IPS-15b (cell line): ENCODE results near the gene EML6.
"Not testable (repeated sequence)": the region's sequence is repeated elsewhere in the genome, so short reads cannot be mapped to it uniquely, and the experiment has no call there.

Experiments used
- H3K27me3 ChIP-seq: one replicate; pipeline ENCODE4 v1.6.1; 2013; ENCODE audit warnings: low read length; ENCODE audit not compliant: control insufficient read depth, insufficient read depth
- H3K36me3 ChIP-seq: one replicate; pipeline ENCODE4 v1.6.1; 2013; ENCODE audit warnings: low read length; ENCODE audit not compliant: control insufficient read depth, insufficient read depth
- H3K4me1 ChIP-seq: one replicate; pipeline ENCODE4 v1.6.1; 2013; ENCODE audit warnings: mild to moderate bottlenecking, low read length; ENCODE audit not compliant: control insufficient read depth, insufficient read depth
- H3K4me3 ChIP-seq: one replicate; pipeline ENCODE4 v1.5.1; 2013; ENCODE audit warnings: low read depth, low read length
- H3K9ac ChIP-seq: one replicate; pipeline ENCODE4 v1.6.1; 2013; ENCODE audit warnings: low read depth, mild to moderate bottlenecking, low read length
- H3K9me3 ChIP-seq: one replicate; pipeline ENCODE4 v1.6.1; 2013; ENCODE audit warnings: mild to moderate bottlenecking, low read length; ENCODE audit not compliant: control insufficient read depth, insufficient read depth

EML6 gene

DNA sequence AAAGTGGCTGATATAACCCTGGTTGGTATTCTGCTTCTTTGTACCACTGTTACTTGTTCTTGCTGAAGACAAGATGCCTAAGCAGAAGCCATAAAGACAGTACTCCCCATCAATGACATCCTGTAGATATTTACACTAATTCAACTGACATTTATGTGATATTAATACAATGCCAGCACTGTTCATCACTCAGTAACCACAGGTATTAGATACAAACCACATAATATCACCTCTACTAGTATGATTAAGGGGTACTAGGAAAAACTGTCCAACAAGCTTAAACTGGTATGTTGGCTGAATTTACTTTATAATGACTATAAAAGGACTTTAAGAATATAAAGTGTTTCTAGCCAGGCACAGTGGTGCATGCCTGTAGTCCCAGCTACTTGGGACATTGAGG, 261.0 kb downstream of the EML6 start:
- Histone ChIP-seq H3K4me3 (no peak overlapping the region), H3K4me1 (peaks cover 2% of the 10 kb centered on the region), H3K9ac (no peak overlapping the region), H3K27me3 (no peaks in the 10 kb centered on the region), H3K36me3 (no peaks in the 10 kb centered on the region), H3K9me3 (no peaks in the 10 kb centered on the region)

DNA sequence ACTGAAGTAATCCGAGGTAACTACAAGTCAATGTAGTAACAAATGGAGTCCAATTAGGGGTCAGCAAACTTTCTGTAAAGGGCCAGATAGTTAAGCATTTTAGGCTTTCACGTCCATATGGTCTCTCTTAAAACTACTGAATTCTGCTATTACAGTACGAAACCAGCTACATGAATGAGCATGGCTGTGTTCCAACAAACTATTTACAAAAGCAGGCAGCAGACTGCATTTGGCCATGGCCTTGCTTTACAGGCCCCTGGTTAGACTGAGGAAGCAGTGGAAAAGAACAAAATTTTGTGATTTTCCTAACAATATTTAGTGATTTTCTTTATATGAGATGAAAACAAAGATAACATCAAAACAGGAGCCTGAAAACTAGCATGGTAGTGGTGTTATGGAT, 262.8 kb downstream of the EML6 start:
- H3K27me3 ChIP-seq, result no peaks in the 10 kb centered on the region
- H3K9me3 ChIP-seq, result no peaks in the 10 kb centered on the region
- H3K4me3 ChIP-seq, result no peak overlapping the region
- H3K4me1 ChIP-seq, result peaks cover 2% of the 10 kb centered on the region
- no peaks in the 10 kb centered on the region for H3K36me3 ChIP-seq
- no peak overlapping the region for H3K9ac ChIP-seq

DNA sequence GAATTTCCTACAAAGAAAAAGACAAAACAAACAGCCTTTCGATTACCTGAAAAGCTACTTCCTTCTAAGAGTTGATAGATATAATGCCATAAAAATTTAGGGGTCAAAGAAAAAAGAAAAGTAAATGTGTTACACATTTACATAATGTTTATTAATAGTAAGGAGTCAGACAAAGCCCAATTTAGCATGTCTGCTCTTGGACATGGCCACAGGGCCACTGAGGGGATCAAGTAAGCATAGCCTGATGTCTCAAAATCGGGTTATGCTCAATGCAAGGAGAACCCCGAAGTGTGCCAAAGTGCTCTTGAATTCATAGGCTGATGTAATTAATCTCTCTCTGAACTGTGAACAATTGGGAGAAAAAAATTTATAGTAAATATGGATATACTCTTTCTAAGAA, 265.1 kb downstream of the EML6 start:
- Histone ChIP-seq H3K4me3 (no peak overlapping the region), H3K9me3 (no peaks in the 10 kb centered on the region), H3K27me3 (no peaks in the 10 kb centered on the region), H3K9ac (no peak overlapping the region), H3K4me1 (peaks cover 2% of the 10 kb centered on the region), H3K36me3 (no peaks in the 10 kb centered on the region)

DNA sequence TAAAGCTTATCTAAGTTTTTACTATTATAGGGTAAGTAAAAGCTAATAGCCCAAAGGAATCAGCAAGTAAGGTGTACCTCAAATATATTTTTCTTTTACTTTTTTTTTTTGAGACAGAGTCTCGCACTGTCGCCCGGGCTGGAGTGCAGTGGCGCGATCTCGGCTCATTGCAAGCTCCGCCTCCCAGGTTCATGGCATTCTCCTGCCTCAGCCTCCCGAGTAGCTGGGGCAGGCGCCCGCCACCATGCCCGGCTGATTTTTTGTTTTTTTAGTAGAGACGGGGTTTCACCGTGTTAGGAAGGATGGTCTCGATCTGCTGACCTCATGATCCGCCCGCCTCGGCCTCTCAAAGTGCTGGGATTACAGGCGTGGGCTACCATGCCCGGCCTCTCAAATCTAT, 267.2 kb downstream of the EML6 start:
- not testable (repeated sequence) for H3K27me3 ChIP-seq, H3K9me3 ChIP-seq, H3K36me3 ChIP-seq, H3K9ac ChIP-seq, H3K4me1 ChIP-seq, H3K4me3 ChIP-seq

DNA sequence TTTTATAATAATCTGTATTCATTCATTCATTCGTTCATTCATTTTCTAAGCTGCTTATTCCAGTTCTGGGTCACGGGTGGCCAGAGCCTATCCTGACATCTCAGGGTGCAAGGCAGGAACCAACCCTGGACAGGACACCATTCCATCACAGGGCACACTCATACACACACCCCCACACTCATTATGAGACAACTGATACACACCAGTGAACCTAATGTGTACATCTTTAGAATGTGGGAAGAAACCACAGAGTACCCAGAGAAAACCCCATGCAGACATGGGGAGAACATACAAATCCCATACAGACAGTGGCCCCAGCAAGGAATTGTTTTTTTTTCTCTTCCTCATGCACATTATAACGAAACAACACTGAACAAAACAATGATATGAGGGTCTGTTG, 272.1 kb downstream of the EML6 start:
- H3K36me3 ChIP-seq, result no peaks in the 10 kb centered on the region

DNA sequence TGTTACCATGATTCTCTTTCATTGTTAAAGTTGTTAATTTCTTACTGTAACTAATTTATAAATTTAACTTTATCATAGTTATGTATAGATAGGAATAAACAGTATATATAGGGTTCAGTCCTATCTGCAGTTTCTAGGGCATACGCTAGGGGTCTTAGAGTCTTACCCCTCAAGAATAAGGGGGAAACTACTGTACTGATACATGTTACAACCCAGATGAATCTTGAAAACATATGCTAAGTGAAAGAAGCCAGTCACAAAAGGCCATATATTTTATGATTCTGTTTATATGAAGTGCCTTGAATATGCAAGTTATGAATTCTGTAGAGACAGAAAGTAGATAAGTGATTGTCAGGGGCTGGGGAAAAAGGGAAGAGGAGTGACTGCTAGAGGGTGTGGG, 274.4 kb downstream of the EML6 start:
- H3K9ac ChIP-seq, result no peak overlapping the region
- H3K4me1 ChIP-seq, result peaks cover 12% of the 10 kb centered on the region
- H3K9me3 ChIP-seq, result no peaks in the 10 kb centered on the region
- H3K36me3 ChIP-seq, result no peaks in the 10 kb centered on the region
- H3K4me3 ChIP-seq, result no peak overlapping the region
- no peaks in the 10 kb centered on the region for H3K27me3 ChIP-seq

More for the DNA sequence above, 272.1 kb downstream of the EML6 start:
- Histone ChIP-seq H3K9me3 (no peaks in the 10 kb centered on the region), H3K9ac (no peak overlapping the region), H3K4me3 (no peak overlapping the region), H3K27me3 (no peaks in the 10 kb centered on the region), H3K4me1 (peaks cover 6% of the 10 kb centered on the region)

DNA sequence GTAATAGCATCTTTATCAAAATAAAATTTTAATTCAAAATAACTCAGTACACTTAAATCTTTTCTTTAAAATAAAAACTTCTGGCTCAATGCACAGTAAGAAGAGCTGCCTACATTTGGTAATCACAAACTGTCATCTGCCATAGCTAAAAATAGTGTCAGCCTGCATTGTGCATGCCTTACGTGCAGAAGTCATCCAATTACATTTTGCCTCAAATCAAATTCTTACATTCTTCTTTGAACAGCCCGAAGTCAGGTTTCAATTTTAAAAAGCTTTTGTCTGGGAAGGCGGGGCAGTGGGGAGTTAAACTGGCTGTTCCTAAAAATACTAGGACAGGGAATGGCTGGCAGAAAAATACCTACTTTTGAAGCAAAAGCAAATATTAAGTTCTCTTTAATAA, 275.7 kb downstream of the EML6 start:
- Histone ChIP-seq H3K4me3 (no peak overlapping the region), H3K36me3 (no peaks in the 10 kb centered on the region), H3K9me3 (no peaks in the 10 kb centered on the region), H3K4me1 (peaks cover 12% of the 10 kb centered on the region), H3K9ac (no peak overlapping the region), H3K27me3 (no peaks in the 10 kb centered on the region)

DNA sequence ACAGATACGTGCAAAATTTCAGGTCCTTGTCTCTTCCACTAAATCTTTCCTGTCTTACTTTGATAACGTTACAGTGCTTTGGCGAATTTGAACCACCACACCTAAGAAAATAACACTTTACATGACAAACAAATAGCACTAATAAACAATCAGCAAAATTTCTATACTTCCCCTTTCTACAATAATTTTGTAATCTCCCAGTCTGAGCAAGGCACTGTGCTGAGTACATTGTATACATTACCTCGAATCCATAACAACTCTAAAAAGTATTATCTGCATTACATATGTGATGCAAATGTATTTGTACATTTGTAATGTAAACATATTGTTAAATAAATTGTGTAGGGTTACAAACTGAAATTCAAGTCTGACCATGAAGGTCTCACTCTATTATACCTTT, 276.9 kb downstream of the EML6 start:
- Histone ChIP-seq H3K9me3 (no peaks in the 10 kb centered on the region), H3K4me3 (no peak overlapping the region), H3K4me1 (peaks cover 12% of the 10 kb centered on the region), H3K36me3 (no peaks in the 10 kb centered on the region), H3K9ac (no peak overlapping the region), H3K27me3 (no peaks in the 10 kb centered on the region)

DNA sequence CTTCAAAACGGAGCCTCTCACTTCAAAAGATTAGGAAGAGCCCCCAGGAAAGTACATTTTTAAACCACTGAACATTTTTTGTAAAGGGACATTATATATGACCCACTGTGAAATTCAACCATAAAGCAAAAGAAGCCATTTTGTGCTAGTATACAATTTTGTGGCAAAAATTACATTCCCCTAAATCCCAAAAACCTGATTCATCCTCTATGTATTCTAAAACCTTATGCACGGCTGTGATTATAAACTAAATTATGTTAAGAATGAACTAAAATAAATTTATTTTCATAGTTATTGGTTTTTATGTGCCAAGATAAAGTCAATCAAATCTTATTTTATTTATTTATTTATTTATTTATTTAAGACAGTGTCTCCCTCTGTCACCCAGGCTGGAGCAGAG, 278.3 kb downstream of the EML6 start:
- H3K4me1 ChIP-seq, result peaks cover 16% of the 10 kb centered on the region
- no peaks in the 10 kb centered on the region for H3K36me3 ChIP-seq
- H3K9me3 ChIP-seq, result no peaks in the 10 kb centered on the region
- no peak overlapping the region for H3K4me3 ChIP-seq
- no peak overlapping the region for H3K9ac ChIP-seq
- no peaks in the 10 kb centered on the region for H3K27me3 ChIP-seq

DNA sequence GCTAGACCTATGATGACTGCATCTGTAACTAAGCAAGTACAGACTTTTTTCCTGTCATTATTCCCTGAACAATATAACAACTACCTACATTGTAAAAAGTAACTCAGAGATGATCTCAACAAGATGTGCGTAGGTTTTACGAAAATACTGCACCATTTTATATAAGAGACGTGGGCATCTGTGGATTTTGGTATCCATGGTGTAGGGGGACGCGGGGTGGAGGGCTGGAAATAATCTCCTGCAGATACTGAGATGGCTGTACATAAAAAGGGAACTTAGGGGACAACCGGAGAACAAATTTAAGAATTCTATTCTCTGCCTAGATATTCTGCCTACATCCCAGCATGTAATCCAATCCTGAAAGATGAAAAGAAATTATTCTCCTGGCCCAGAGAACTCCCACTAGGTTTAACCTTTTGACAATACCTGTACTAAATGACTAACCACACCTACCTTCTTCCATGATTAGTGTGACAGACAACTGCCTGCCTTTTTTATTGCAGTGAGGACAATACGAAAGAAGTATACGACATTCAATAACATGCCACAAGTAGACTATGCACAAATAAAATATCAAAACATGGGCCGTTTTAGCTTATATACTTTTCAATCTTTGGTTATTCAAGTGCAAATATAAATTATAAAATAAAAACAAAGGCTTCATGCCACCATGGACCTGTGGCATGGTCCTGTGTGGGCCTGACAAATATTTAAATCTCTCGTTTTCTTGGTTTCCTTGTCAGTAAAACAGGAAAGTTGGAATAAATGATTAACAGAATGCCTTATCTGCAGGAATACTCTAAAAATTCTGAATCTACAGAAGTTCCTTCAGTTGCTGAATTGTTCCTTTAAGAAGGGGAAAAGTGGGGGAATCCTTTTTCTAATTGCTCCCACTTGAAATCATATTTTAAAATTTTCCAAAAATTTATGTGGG, 280.5 kb downstream of the EML6 start:
- H3K27me3 ChIP-seq, result no peaks in the 10 kb centered on the region
- no peak overlapping the region for H3K4me3 ChIP-seq
- H3K4me1 ChIP-seq, result peaks cover 24% of the 10 kb centered on the region
- no peaks in the 10 kb centered on the region for H3K9me3 ChIP-seq
- H3K9ac ChIP-seq, result no peak overlapping the region
- H3K36me3 ChIP-seq, result no peaks in the 10 kb centered on the region

DNA sequence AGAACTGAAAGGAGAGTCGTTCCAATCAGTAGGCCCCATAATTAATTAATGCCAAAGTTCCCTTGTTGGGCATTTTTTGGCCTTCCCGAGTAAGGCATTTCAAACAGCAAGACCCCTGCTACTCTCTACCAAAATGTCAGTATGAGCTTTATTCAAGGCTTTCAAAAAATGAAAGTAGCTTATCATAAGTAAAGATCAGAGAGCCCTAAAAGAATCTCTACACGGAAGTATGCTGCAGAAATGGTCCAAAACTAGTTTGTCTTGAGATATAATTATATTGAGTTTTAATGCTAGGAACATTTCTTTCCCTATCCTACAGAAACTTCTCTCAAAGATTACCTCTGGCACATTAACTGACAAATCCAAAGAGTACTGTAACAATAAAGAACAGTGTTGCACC, 282.8 kb downstream of the EML6 start:
- peaks cover 21% of the 10 kb centered on the region for H3K4me1 ChIP-seq
- H3K9ac ChIP-seq, result no peak overlapping the region
- no peaks in the 10 kb centered on the region for H3K27me3 ChIP-seq

DNA sequence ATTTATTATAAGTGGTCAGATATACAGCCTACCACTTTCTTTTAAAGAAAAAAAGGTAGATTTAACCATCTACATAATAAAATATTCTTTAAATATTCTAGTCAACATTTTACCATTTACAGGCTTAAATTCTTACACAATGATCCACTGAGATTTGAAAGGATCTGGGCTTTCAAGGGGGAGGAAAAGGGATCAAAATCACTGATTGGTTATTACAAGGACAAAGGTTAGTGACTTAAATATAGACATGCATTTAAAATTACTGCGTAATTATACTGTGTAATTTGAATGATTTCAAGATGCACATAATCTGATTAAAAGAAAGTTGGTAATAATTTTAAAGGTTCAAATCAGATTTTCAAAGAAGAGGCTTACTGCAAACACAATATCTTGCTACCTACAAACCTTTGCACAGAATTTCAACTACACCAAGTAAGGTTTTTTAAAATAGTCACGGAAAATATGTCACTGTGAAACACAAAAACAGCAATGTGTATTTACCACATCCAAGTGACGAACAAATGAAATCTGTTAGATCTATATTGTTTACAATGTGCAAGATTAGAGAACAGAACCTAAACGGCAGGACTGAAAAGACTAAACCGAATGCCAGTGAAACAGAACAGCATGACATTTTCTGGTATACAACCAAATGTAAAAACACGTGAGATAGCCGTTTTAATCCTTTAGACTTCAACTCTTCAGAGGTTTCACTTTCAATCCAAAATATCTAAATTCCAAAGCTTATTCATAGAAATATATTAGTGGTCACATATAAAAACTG, 286.0 kb downstream of the EML6 start:
- no peaks in the 10 kb centered on the region for H3K9me3 ChIP-seq
- no peak overlapping the region for H3K9ac ChIP-seq
- H3K36me3 ChIP-seq, result no peaks in the 10 kb centered on the region
- peaks cover 24% of the 10 kb centered on the region for H3K4me1 ChIP-seq
- H3K4me3 ChIP-seq, result no peak overlapping the region
- H3K27me3 ChIP-seq, result no peaks in the 10 kb centered on the region

More for the DNA sequence above, 282.8 kb downstream of the EML6 start:
- no peaks in the 10 kb centered on the region for H3K9me3 ChIP-seq
- H3K36me3 ChIP-seq, result no peaks in the 10 kb centered on the region
- no peak overlapping the region for H3K4me3 ChIP-seq
